Liver (tissue), 3 donors: ENCODE data around the gene AXIN2.

Experiments used
- CTCF ChIP-seq: fragments of 150-350 bp; IDR thresholded peaks from 2 replicates; pipeline ENCODE4 v1.5.1; 2017; ENCODE audit warnings: improper control_type of control experiment, low read depth, low read length; ENCODE audit not compliant: missing input control
- GABPA ChIP-seq, 2 donors: IDR thresholded peaks in 1 of 2; conservative IDR thresholded peaks in 1 of 2; 2 replicates each; pipeline ENCODE4 v1.6.1; 2016; ENCODE audit warnings: antibody characterized with exemption in 2 of 2, mild to moderate bottlenecking in 1 of 2, moderate library complexity in 1 of 2
- MAX ChIP-seq: IDR thresholded peaks from 2 replicates; pipeline ENCODE4 v1.6.1; 2016; ENCODE audit warnings: antibody characterized with exemption
- RAD21 ChIP-seq, 2 donors: IDR thresholded peaks; 2 replicates each; pipeline ENCODE4 v1.6.1; 2016; ENCODE audit warnings: antibody characterized with exemption in 2 of 2, mild to moderate bottlenecking in 2 of 2
- RXRA ChIP-seq, 2 donors: IDR thresholded peaks; 2 replicates each; pipeline ENCODE4 v1.6.1; 2017 to 2018; ENCODE audit warnings: antibody characterized with exemption in 2 of 2, mild to moderate bottlenecking in 1 of 2
- SP1 ChIP-seq: IDR thresholded peaks from 2 replicates; pipeline ENCODE4 v1.6.1; 2018; ENCODE audit warnings: antibody characterized with exemption, mild to moderate bottlenecking
- donor health status: healthy.
- donor health status: healthy.

- TF ChIP-seq MAX (no peak), GABPA (IDR thresholded peaks at IDR 0.05 in 1 of 2, conservative IDR thresholded peaks at IDR 0.05 in 1 of 2) (no peak), RAD21 (IDR thresholded peaks at IDR 0.05) (no peak), RXRA (IDR thresholded peaks at IDR 0.05) (no peak), CTCF (no peak), SP1 (no peak)
Measured at GRCh38 chr17:65489413-65490155, 71.9 kb downstream of the AXIN2 start.
